HG03565 (cell line): ENCODE measurements around the gene DNAJB5.

ENCODE experiments used
- ATAC-seq: cut with Tn5 transposase; IDR thresholded peaks from one replicate; pipeline ENCODE4 v1.9.1; 2021; ENCODE audit warnings: mild to moderate bottlenecking, moderate library complexity; ENCODE audit not compliant: unreplicated experiment

Gene DNAJB5

GRCh38 chr9:34983209-34983608 is 6.3 kb upstream of the DNAJB5 start:
- peak; percentile 49 for ATAC-seq

- ATAC-seq: no peak
Observed at GRCh38 chr9:34984049-34984448, 5.5 kb upstream of the DNAJB5 start.

GRCh38 chr9:34985311-34985899 is 4.1 kb upstream of the DNAJB5 start:
- no peak for ATAC-seq

- no peak for ATAC-seq
Observed at GRCh38 chr9:34986540-34987047, 3.0 kb upstream of the DNAJB5 start.

GRCh38 chr9:34987160-34987901 is 2.2 kb upstream of the DNAJB5 start:
- no peak for ATAC-seq

GRCh38 chr9:34988218-34989002 is 1.1 kb upstream of the DNAJB5 start:
- ATAC-seq: no peak

- ATAC-seq: no peak
Observed at GRCh38 chr9:34989946-34990635, 546 bp downstream of the DNAJB5 start.

GRCh38 chr9:34990908-34991606 is 1.5 kb downstream of the DNAJB5 start:
- ATAC-seq: no peak

GRCh38 chr9:34991607-34992375 is 2.2 kb downstream of the DNAJB5 start:
- ATAC-seq: no peak

- ATAC-seq: no peak
Observed at GRCh38 chr9:34992376-34992951, 2.9 kb downstream of the DNAJB5 start.

- ATAC-seq: no peak
Observed at GRCh38 chr9:34993502-34994259, 4.1 kb downstream of the DNAJB5 start.

GRCh38 chr9:34994260-34994899 is 4.8 kb downstream of the DNAJB5 start:
- ATAC-seq: no peak

- no peak for ATAC-seq
Observed at GRCh38 chr9:34994900-34995669, 5.5 kb downstream of the DNAJB5 start.

- no peak for ATAC-seq
Observed at GRCh38 chr9:34995670-34996060, 6.1 kb downstream of the DNAJB5 start.

- ATAC-seq: no peak
Observed at GRCh38 chr9:34996181-34996904, 6.8 kb downstream of the DNAJB5 start.

GRCh38 chr9:34996905-34997279 is 7.3 kb downstream of the DNAJB5 start:
- ATAC-seq: no peak

GRCh38 chr9:34997379-34997781 is 7.8 kb downstream of the DNAJB5 start:
- ATAC-seq: no peak
